Neuronal stem cell (in vitro differentiated cells): ENCODE measurements around the gene TRIOBP.
"Not testable (repeated sequence)": the region's sequence is repeated elsewhere in the genome, so short reads cannot be mapped to it uniquely, and the experiment has no call there.

Experiments used
- DNase-seq: peaks from one replicate; pipeline ENCODE4 v3.0.0-alpha.2; 2013; ENCODE audit warnings: low spot score
- H2AFZ ChIP-seq: one replicate; pipeline ENCODE4 v1.6.1; 2013; ENCODE audit warnings: mild to moderate bottlenecking, low read length, inconsistent platforms
- H2AK5ac ChIP-seq: 2 replicates; pipeline ENCODE4 v1.6.1; 2013; ENCODE audit warnings: low read depth, mild to moderate bottlenecking, inconsistent platforms, low read length, moderate library complexity, mixed read lengths
- H2BK120ac ChIP-seq: 2 replicates; pipeline ENCODE4 v1.6.1; 2013; ENCODE audit warnings: low read depth, mild to moderate bottlenecking, inconsistent platforms, low read length, moderate library complexity, mixed read lengths
- H2BK12ac ChIP-seq: one replicate; pipeline ENCODE4 v1.6.1; 2013; ENCODE audit warnings: low read length, inconsistent platforms
- H2BK15ac ChIP-seq: 2 replicates; pipeline ENCODE4 v1.6.1; 2013; ENCODE audit warnings: mild to moderate bottlenecking, low read length, inconsistent platforms, mixed read lengths
- H2BK5ac ChIP-seq: one replicate; pipeline ENCODE4 v1.6.1; 2013; ENCODE audit warnings: inconsistent platforms, mild to moderate bottlenecking, low read length, moderate library complexity
- H3K14ac ChIP-seq: one replicate; pipeline ENCODE4 v1.6.1; 2013; ENCODE audit warnings: low read length, inconsistent platforms
- H3K18ac ChIP-seq: 2 replicates; pipeline ENCODE4 v1.6.1; 2013; ENCODE audit warnings: low read length, inconsistent platforms
- H3K23ac ChIP-seq: 2 replicates; pipeline ENCODE4 v1.6.1; 2013; ENCODE audit warnings: low read depth, mild to moderate bottlenecking, mixed read lengths, low read length, inconsistent platforms; ENCODE audit not compliant: poor library complexity
- H3K27ac ChIP-seq: replicated peaks from 3 replicates; pipeline ENCODE4 v1.5.1; 2013; ENCODE audit warnings: low read length, inconsistent platforms
- H3K27me3 ChIP-seq, 3 experiments: 2 replicates each; pipeline ENCODE4 v1.6.1; 2013; ENCODE audit warnings: low read length in 3 of 3, mild to moderate bottlenecking in 2 of 3, inconsistent platforms in 1 of 3, low read depth in 1 of 3, mixed read lengths in 1 of 3, moderate library complexity in 1 of 3; ENCODE audit not compliant: control insufficient read depth in 3 of 3, insufficient read depth in 3 of 3
- H3K36me3 ChIP-seq, 2 donors: replicated peaks in 1 of 2; 2 replicates each; pipeline ENCODE4 v1.6.1; 2013; ENCODE audit warnings: low read length in 2 of 2; ENCODE audit not compliant: control insufficient read depth in 2 of 2, insufficient read depth in 2 of 2
- H3K4ac ChIP-seq: 2 replicates; pipeline ENCODE4 v1.6.1; 2013; ENCODE audit warnings: inconsistent platforms, mild to moderate bottlenecking, low read length, moderate library complexity
- H3K4me1 ChIP-seq, 2 donors: 1 replicate in 1 of 2; 2 replicates in 1 of 2; pipeline ENCODE4 v1.6.1; 2013; ENCODE audit warnings: low read length in 2 of 2, low read depth in 1 of 2; ENCODE audit not compliant: control insufficient read depth in 2 of 2, insufficient read depth in 1 of 2
- H3K4me2 ChIP-seq: one replicate; pipeline ENCODE4 v1.6.1; 2013; ENCODE audit warnings: mild to moderate bottlenecking, low read length, inconsistent platforms; ENCODE audit not compliant: insufficient read depth, poor library complexity, severe bottlenecking
- H3K4me3 ChIP-seq, 2 donors: 2 replicates each; pipeline ENCODE4 v1.5.1; 2013; ENCODE audit warnings: low read length in 2 of 2, mild to moderate bottlenecking in 2 of 2, inconsistent platforms in 1 of 2, moderate library complexity in 1 of 2
- H3K79me1 ChIP-seq: one replicate; pipeline ENCODE4 v1.6.1; 2013; ENCODE audit warnings: low read depth, mild to moderate bottlenecking, inconsistent platforms, low read length, moderate library complexity
- H3K9ac ChIP-seq: one replicate; pipeline ENCODE4 v1.6.1; 2013; ENCODE audit warnings: mild to moderate bottlenecking, low read depth, low read length, inconsistent platforms; ENCODE audit not compliant: poor library complexity
- H3K9me3 ChIP-seq, 2 donors: replicated peaks in 1 of 2; 2 replicates each; pipeline versions ENCODE3 to v1.6.1; 2013; ENCODE audit warnings: low read length in 2 of 2, mild to moderate bottlenecking in 2 of 2, inconsistent platforms in 1 of 2, low read depth in 1 of 2, mixed read lengths in 1 of 2, moderate library complexity in 1 of 2; ENCODE audit not compliant: control insufficient read depth in 2 of 2, insufficient read depth in 1 of 2
- H4K8ac ChIP-seq: one replicate; pipeline ENCODE4 v1.6.1; 2013; ENCODE audit warnings: low read depth, mild to moderate bottlenecking, inconsistent platforms, low read length, moderate library complexity
- H4K91ac ChIP-seq: one replicate; pipeline ENCODE4 v1.6.1; 2013; ENCODE audit warnings: low read length, low read depth, mild to moderate bottlenecking, inconsistent platforms; ENCODE audit not compliant: poor library complexity
- WGBS, 2 donors: extraction: QIAGEN DNeasy Blood & Tissue Kit; methylation state at CpG; one replicate each; pipeline ENCODE4 v1.1.7; 2013; ENCODE audit warnings: missing lambda C conversion rate in 2 of 2, mixed read lengths in 1 of 2; ENCODE audit not compliant: insufficient read length in 2 of 2, insufficient replicate concordance in 1 of 2; ENCODE audit errors: extremely low coverage in 2 of 2; 5-methylcytosine and 5-hydroxymethylcytosine counted together

TRIOBP gene

DNA sequence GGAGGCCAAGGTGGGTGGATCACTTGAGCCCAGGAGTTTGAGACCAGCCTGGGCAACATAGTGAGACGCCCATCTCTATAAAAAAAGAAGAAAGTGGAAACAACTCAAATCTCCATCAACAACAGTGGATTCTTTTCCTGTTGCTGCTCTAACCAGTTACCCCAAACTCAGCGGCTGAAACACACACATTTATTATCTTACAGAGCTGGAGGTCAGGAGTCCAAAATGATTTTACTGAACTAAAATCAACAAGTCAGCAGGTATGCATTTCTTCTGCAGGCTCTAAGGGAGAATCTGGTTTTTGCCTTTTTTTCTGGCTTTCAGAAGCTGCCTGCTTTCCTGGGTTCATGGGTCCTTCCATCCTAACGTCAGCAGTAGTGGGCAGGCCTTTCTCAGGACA lies 99.2 kb downstream of the TRIOBP start:
- Histone ChIP-seq H3K4me2 (no peak overlapping the region), H4K91ac (no peak overlapping the region), H3K27ac (no peak overlapping the region), H4K8ac (no peak overlapping the region), H3K23ac (no peak overlapping the region), H2BK15ac (no peak overlapping the region), H3K4ac (no peak overlapping the region), H2AK5ac (no peak overlapping the region), H3K14ac (no peak overlapping the region), H3K4me3 (no peak overlapping the region), H3K79me1 (peaks cover 2% of the 10 kb centered on the region), H2AFZ (no peak overlapping the region), H3K36me3 (no peaks in the 10 kb centered on the region), H3K9me3 (no peaks in the 10 kb centered on the region), H3K4me1 (peaks cover 0 to 3% of the 10 kb centered on the region in 2 donors), H2BK12ac (no peak overlapping the region), H2BK120ac (no peak overlapping the region), H3K9ac (no peak overlapping the region), H2BK5ac (no peak overlapping the region), H3K27me3 (no peaks in the 10 kb centered on the region), H3K18ac (no peak overlapping the region)
- DNase-seq, result no peak
- no CpG with 5 or more reads among the region's 3 CpGs for WGBS, 2 donors

DNA sequence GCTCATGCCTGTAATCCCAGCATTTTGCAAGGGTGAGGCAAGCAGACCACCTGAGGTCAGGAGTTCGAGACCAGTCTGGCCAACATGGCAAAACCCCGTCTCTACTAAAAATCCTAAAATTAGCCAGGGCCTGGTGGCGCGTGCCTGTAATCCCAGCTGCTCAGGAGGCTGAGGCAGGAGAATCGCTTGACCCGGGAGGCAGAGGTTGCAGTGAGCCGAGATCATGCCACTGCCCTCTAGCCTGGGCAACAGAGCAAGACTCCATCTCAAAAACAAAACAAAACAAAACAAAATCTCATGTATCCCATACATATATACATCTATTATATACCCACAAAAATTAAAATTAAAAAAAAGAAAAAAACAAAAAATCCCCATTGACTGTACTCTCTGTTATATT lies 100.4 kb downstream of the TRIOBP start:
- not testable (repeated sequence) for H3K4me2 ChIP-seq, H3K9me3 ChIP-seq, H2BK120ac ChIP-seq, H3K4me1 ChIP-seq, H2BK5ac ChIP-seq, H3K4me3 ChIP-seq, H3K23ac ChIP-seq, H3K79me1 ChIP-seq, H4K91ac ChIP-seq, DNase-seq, H2BK15ac ChIP-seq, H2AK5ac ChIP-seq, H3K27ac ChIP-seq, H2AFZ ChIP-seq, H3K27me3 ChIP-seq, H3K18ac ChIP-seq, H3K9ac ChIP-seq, H3K36me3 ChIP-seq, H3K4ac ChIP-seq, H4K8ac ChIP-seq, H2BK12ac ChIP-seq, H3K14ac ChIP-seq
- WGBS, 2 donors, result no CpG with 5 or more reads among the region's 7 CpGs

DNA sequence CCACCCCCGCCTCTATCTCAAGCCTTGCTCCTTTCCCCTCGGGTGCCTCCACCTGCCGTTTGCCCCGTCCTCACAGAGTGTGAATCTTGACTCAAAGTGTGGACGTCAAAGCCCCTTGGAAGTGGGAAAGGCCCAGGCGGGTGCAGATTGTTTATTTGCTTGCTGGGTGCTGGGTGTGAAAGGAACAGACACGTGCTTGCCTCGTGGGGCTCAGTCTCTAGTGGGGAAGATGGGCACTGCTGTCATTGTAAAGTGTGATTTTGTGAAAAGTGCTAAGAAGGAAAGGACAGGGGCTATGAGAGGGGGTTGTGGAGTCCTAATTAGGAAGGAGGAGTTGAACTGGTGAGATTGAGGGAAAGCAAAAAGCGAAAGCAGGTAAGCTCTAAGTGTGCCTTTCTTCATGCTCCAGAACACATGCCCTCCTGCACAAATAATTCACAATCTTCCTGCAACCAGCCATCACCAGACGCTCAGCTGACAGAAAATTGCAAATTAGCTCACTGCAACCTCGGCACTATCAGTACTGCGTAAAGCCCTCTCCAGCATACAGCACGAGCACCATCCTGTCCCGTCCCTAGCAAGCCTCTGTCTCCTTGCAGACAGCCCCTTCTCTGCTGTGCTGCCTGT lies 101.1 kb downstream of the TRIOBP start:
- Histone ChIP-seq H3K9ac (no peak overlapping the region), H2AK5ac (no peak overlapping the region), H3K9me3 (no peaks in the 10 kb centered on the region), H3K14ac (no peak overlapping the region), H3K4me3 (no peak overlapping the region), H3K79me1 (peaks cover 2% of the 10 kb centered on the region), H3K18ac (no peak overlapping the region), H2BK15ac (no peak overlapping the region), H3K23ac (no peak overlapping the region), H2BK120ac (no peak overlapping the region), H3K4me2 (no peak overlapping the region), H2AFZ (peak overlapping the region; percentile 36), H3K27ac (no peak overlapping the region), H4K91ac (no peak overlapping the region), H3K4me1 (peaks cover 4 to 8% of the 10 kb centered on the region in 2 donors), H4K8ac (no peak overlapping the region), H2BK5ac (no peak overlapping the region), H3K4ac (no peak overlapping the region), H3K36me3 (no peaks in the 10 kb centered on the region), H3K27me3 (peaks cover 0 to 3% (median 0%) of the 10 kb centered on the region in 3 experiments), H2BK12ac (no peak overlapping the region)
- WGBS, 2 donors, result no CpG with 5 or more reads among the region's 14 CpGs
- DNase-seq, result no peak

DNA sequence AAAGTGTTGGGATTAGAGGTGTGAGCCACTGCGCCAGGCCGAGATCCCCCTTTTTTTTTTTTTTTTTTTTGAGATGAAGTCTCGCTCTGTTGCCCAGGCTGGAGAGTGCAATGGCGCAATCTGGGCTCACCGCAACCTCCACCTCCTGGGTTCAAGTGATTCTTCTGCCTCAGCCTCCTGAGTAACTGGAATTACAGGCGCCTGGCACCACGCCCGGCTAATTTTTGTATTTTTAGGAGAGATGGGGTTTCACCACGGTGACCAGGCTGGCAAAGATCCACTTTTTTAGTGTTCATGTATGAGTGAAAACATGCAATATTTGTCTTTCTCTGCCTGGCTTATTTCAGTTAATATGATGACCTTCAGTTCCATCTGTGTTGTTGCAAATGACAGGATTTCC lies 103.1 kb downstream of the TRIOBP start:
- H2BK15ac ChIP-seq, H3K4me3 ChIP-seq, H3K79me1 ChIP-seq, H3K36me3 ChIP-seq, H2BK5ac ChIP-seq, H3K18ac ChIP-seq, H4K8ac ChIP-seq, H3K9ac ChIP-seq, H3K14ac ChIP-seq, H3K23ac ChIP-seq, H4K91ac ChIP-seq, H3K4me2 ChIP-seq, H3K4ac ChIP-seq, H2BK12ac ChIP-seq, H3K27ac ChIP-seq, H3K9me3 ChIP-seq, DNase-seq, H2BK120ac ChIP-seq, H3K27me3 ChIP-seq, H2AFZ ChIP-seq, H2AK5ac ChIP-seq: not testable (repeated sequence)
- no CpG with 5 or more reads among the region's 9 CpGs for WGBS, 2 donors
- peaks cover 13 to 14% of the 10 kb centered on the region in 2 donors for H3K4me1 ChIP-seq
